A673 (cell line): Measurements from ENCODE around the gene IQSEC2. TPM values are rescaled to one million over a fixed set of nuclear protein-coding genes. Genes with fewer than 3 reads are reported as not detected.

Source experiments
- BruUV-seq: library from RNA; stranded (reverse); fragments of 400-500 nt; replicated peaks from 2 replicates; lab custom pipeline; 2021; lab: Mats Ljungman, UMichigan
- CTCF ChIA-PET: fragments of 300-600 bp; sonication (Branson Sonifier 250); formaldehyde crosslinking; loops from one replicate; lab custom pipeline; 2022; ENCODE audit warnings: antibody characterized with exemption; lab: Charles Lee
- POLR2A ChIA-PET: fragments of 300-600 bp; sonication (Branson Sonifier 250); formaldehyde crosslinking; loops from one replicate; lab custom pipeline; 2022; ENCODE audit warnings: antibody characterized with exemption; ENCODE audit not compliant: low non-redundant PET; lab: Charles Lee
- DNase-seq: peaks from one replicate; pipeline ENCODE4 v3.0.0-alpha.2; 2015; ENCODE audit warnings: low spot score
- H3K27ac ChIP-seq: fragments of 200-600 bp; sonication (generic); 2 replicates; pipeline ENCODE4 v1.5.1; 2016; ENCODE audit warnings: mixed run types, low read depth, mild to moderate bottlenecking, mixed read lengths, antibody characterized with exemption, low read length; ENCODE audit not compliant: poor library complexity, severe bottlenecking
- H3K27me3 ChIP-seq: fragments of 200-600 bp; sonication (generic); replicated peaks from 2 replicates; pipeline ENCODE4 v1.6.1; 2017; ENCODE audit warnings: mixed run types, low read depth, mild to moderate bottlenecking, mixed read lengths, antibody characterized with exemption, low read length; ENCODE audit not compliant: insufficient read depth, poor library complexity
- H3K36me3 ChIP-seq: fragments of 200-600 bp; sonication (generic); 2 replicates; pipeline ENCODE4 v1.6.1; 2016; ENCODE audit warnings: mixed run types, mild to moderate bottlenecking, mixed read lengths, antibody characterized with exemption, low read length; ENCODE audit not compliant: insufficient read depth, poor library complexity, severe bottlenecking
- H3K4me1 ChIP-seq: fragments of 200-600 bp; sonication (generic); 2 replicates; pipeline ENCODE4 v1.6.1; 2017; ENCODE audit warnings: mixed run types, mild to moderate bottlenecking, mixed read lengths, antibody characterized with exemption, low read length; ENCODE audit not compliant: insufficient read depth, poor library complexity, severe bottlenecking
- H3K4me3 ChIP-seq: fragments of 200-600 bp; sonication (generic); 2 replicates; pipeline ENCODE4 v1.5.1; 2016; ENCODE audit warnings: low read depth, mixed run types, mild to moderate bottlenecking, mixed read lengths, low read length; ENCODE audit not compliant: poor library complexity, severe bottlenecking
- H3K9me3 ChIP-seq: fragments of 200-600 bp; sonication (generic); 2 replicates; pipeline ENCODE4 v1.6.1; 2016; ENCODE audit warnings: mixed run types, low read depth, mild to moderate bottlenecking, mixed read lengths, antibody characterized with exemption, low read length; ENCODE audit not compliant: poor library complexity, severe bottlenecking
- CTCF ChIP-seq: fragments of 300-800, 200-600 bp; sonication (generic); conservative IDR thresholded peaks from 2 replicates; pipeline ENCODE4 v1.5.1; 2017; ENCODE audit warnings: low read depth, mild to moderate bottlenecking, antibody characterized with exemption, low read length, moderate library complexity, mixed read lengths
- EZH2 ChIP-seq: fragments of 200-600 bp; sonication (generic); IDR thresholded peaks from 2 replicates; pipeline ENCODE4 v1.6.1; 2017; ENCODE audit warnings: borderline replicate concordance, low read depth, mild to moderate bottlenecking, mixed read lengths, antibody characterized with exemption, low read length; ENCODE audit not compliant: poor library complexity, severe bottlenecking
- intact Hi-C: fragments of 100-400 bp; cut with micrococcal nuclease; formaldehyde crosslinking; loops from one replicate; pipeline ENCODE4 v1.10.0; 2022; ENCODE audit not compliant: unreplicated experiment
- total RNA-seq: library from RNA; stranded (reverse); gene quantifications from 2 replicates; pipeline ENCODE4 v1.2.3, GENCODE V29; 2021

IQSEC2 gene
- total RNA-seq, 1 experiment from 2014 or later = 8.1 TPM

GRCh38 chrX:53305219-53305995, 24.0 kb upstream of the IQSEC2 start:
- POLR2A ChIA-PET = no interaction called here

GRCh38 chrX:53303195-53303594, 21.8 kb upstream of the IQSEC2 start:
- Histone ChIP-seq H3K4me3 (no peak overlapping the region), H3K36me3 (no peaks in the 10 kb centered on the region), H3K27me3 (peaks cover 7% of the 10 kb centered on the region), H3K27ac (no peak overlapping the region), H3K9me3 (no peaks in the 10 kb centered on the region), H3K4me1 (no peaks in the 10 kb centered on the region)
- intact Hi-C loops = no loop called here
- no peak for TF ChIP-seq EZH2
- TF ChIP-seq CTCF = no peak
- ChIA-PET POLR2A (no interaction called here), CTCF (no interaction called here)
- BruUV-seq = no TSS peak
- DNase-seq = no peak

More at GRCh38 chrX:53305219-53305995, 24.0 kb upstream of the IQSEC2 start:
- no peak for DNase-seq
- CTCF ChIA-PET = no interaction called here
- no peak overlapping the region for H3K27ac ChIP-seq
- no peak overlapping the region for H3K4me3 ChIP-seq
- H3K9me3 ChIP-seq = no peaks in the 10 kb centered on the region
- no TSS peak for BruUV-seq
- H3K36me3 ChIP-seq = no peaks in the 10 kb centered on the region
- H3K4me1 ChIP-seq = no peaks in the 10 kb centered on the region
- peaks cover 2% of the 10 kb centered on the region for H3K27me3 ChIP-seq
- intact Hi-C loops = no loop called here
- TF ChIP-seq CTCF (no peak), EZH2 (no peak)

GRCh38 chrX:53300157-53300556, 18.8 kb upstream of the IQSEC2 start:
- no peaks in the 10 kb centered on the region for H3K9me3 ChIP-seq
- CTCF ChIA-PET = no interaction called here
- TF ChIP-seq EZH2 (no peak), CTCF (no peak)
- intact Hi-C loops = no loop called here
- H3K27ac ChIP-seq = no peak overlapping the region
- no peaks in the 10 kb centered on the region for H3K4me1 ChIP-seq
- no peaks in the 10 kb centered on the region for H3K36me3 ChIP-seq
- POLR2A ChIA-PET = no interaction called here
- BruUV-seq = no TSS peak
- no peak for DNase-seq
- H3K4me3 ChIP-seq = no peak overlapping the region
- peaks cover 9% of the 10 kb centered on the region for H3K27me3 ChIP-seq
